ENCODE results near the gene NOTCH1.

Gene NOTCH1

DNA sequence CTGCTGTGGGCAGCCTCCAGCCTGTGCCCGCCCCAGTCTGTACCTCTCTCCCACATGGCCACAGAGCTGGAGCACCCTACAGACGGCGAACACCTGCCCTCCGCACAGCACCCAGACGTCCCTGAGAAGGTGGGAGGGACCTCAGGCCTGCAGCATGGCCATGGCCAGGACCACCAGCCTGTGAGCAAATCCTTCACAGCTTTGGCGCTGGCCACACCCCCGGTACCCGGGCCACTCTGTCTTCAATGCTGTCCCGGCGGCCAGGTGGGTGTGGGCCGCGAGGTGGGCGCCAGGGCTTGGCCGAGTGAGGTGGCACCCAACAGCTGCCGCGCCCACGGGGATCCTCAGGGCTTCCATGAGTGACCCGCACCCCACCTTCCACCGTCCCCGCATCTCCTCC lies 18.7 kb downstream of the NOTCH1 start:
- H3K4me3 Mint-ChIP-seq = no peak overlapping the region
- no peak for ATAC-seq
- no peaks in the 10 kb centered on the region for H3K9me3 Mint-ChIP-seq
- no peak overlapping the region for H3K27ac Mint-ChIP-seq
- no peak for DNase-seq
- peaks cover 55% of the 10 kb centered on the region for H3K4me1 Mint-ChIP-seq
- no peaks in the 10 kb centered on the region for H3K27me3 Mint-ChIP-seq

DNA sequence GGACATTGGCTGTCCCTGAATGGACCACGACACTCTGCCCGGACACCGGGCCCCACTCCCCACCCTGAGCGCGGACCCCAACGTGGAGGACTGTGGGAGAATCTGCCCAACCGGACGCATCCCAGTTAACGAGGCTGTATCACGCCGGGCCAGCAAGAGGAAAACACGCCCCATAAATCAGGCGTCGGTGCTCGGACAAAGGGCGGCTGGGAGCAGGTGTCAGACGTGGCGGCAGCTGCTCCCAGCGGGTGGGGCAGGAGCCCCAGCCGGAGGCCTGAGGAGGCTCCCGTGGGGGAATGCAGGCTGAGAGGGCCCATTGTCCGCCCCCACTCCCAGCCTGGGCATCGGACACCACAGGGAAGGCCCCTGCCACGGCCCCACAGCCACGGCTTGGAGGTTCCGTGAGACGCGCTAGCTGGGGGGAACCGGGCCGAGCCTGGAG lies 19.2 kb downstream of the NOTCH1 start:
- no peak for ATAC-seq
- Mint-ChIP-seq H3K4me3 (no peak overlapping the region), H3K9me3 (no peaks in the 10 kb centered on the region), H3K27me3 (no peaks in the 10 kb centered on the region), H3K4me1 (peaks cover 50% of the 10 kb centered on the region), H3K27ac (no peak overlapping the region)
- DNase-seq = no peak

DNA sequence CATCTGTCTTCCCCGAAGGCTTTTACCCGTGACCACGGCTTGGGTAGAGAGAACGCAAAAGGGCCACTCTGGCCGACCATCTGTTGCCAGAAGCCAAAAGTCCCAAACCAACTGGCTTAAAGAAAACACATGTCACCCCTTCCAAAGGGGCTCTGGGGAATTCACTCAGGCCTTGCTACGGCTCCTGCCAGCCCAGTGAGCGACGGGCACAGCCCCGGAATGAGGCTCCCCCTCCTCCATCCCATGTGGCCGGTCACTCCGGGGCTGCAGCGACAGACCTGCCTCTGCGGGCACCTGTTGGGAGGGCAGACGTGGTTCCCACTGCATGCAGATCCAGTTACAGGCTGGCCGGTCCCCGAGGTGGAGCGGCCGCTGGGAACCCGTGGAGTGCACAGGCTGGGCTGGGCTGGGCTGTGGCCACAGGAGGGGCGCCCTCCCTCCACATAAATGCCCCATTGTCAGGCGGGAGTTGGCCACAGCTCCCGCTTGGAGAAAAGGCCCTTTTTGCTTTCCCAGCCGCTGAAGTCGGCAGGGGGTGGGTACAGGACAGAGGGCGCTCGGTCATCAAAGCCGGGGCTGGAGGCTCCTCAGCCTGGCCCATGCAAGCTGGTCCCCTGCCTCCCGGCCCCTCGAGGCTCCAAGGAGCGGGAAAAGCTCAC lies 19.9 kb downstream of the NOTCH1 start:
- Mint-ChIP-seq H3K4me1 (peaks cover 43% of the 10 kb centered on the region), H3K9me3 (no peaks in the 10 kb centered on the region), H3K27me3 (no peaks in the 10 kb centered on the region), H3K27ac (no peak overlapping the region), H3K4me3 (no peak overlapping the region)
- ATAC-seq (no peak), DNase-seq (no peak)

DNA sequence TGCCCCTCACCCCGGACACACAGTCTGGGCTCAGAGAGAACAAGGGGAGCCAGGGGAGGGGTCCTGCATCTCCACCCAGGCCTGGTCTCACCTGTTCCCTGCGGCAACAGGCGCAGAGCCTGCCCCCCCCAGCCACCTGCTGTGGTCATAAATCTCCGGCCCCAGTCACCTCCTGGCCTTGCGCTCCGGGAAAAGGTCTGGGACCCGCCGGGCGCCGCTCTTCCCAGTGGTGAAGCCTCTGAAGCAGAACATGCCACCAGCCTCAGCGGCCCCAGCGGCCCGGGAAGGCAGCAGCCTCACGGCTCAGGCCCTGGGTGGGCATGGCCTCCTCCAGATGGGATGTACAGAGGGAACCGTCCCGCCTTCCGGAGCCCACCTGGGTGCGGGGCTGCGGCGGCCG lies 20.6 kb downstream of the NOTCH1 start:
- no peak for DNase-seq
- Mint-ChIP-seq H3K27me3 (no peaks in the 10 kb centered on the region), H3K4me3 (no peak overlapping the region), H3K9me3 (no peaks in the 10 kb centered on the region), H3K27ac (no peak overlapping the region), H3K4me1 (peaks cover 35% of the 10 kb centered on the region)
- no peak for ATAC-seq

DNA sequence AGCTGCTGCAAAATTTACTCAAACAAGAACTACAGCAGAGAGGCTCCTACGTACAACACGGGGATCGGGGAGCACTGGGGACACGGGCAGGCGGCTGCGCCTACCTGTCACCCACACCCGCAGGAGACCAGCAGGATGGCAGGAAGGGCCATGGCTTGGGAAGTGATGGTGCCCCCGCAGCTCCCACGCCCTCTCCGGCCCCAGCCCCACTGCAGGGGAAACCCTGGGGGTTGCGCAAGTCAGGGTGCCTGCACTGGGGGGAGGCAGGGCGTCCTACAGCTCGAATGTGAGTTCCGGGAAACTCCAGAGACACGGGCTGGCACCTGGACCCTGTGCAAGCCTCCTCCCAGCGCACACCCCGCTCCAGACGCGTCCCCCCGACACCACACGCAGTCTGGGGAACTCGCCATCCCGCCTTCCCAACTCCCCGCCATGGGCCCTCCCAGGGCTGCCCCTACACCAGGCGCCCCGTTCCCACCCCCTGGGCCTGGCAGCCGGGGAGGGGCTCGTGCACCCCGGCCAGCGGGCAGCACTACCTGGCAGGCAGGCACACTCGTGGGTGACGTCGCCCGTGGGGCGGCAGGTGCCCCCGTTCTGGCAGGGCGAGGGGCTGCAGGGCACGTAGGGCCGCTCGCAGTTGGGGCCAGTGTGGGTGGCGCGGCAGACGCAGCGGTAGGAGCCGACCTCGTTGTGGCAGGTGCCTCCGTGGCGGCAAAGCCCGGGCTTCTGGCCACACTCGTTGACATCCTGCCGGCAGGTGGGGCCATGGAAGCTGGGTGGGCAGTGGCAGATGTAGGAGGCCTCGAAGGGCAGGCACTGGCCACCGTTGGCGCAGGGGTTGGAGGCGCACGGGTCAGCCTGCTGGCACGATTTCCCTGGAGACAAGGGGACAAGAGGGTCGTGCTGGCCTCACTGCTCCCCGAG lies 23.3 kb downstream of the NOTCH1 start:
- DNase-seq (no peak), ATAC-seq (peak; percentile 19)
- Mint-ChIP-seq H3K4me1 (peaks cover 9% of the 10 kb centered on the region), H3K9me3 (no peaks in the 10 kb centered on the region), H3K27me3 (no peaks in the 10 kb centered on the region), H3K27ac (peak overlapping the region in 1 of 2 donors; percentile 67), H3K4me3 (no peak overlapping the region)

DNA sequence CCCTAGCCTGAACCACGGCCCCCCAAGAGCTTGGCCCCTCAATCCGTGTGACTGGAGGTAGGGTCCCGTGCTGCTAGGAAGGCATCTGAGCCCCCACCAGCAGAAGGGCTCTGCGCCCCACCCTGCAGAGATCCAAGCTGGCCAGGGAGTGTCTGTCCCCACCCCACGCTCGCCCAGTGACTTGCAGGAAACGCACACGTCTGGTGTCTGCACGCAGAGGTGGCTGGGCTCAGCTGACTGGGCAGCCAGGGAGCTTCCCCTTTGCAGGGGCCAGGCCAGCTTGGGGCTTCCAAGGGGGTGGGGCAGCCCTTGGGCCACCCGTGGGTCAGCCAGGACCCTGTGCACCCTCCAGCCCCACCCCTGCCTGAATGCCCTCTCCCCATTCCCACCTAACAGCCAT lies 24.3 kb downstream of the NOTCH1 start:
- peaks cover 9% of the 10 kb centered on the region for H3K4me1 Mint-ChIP-seq
- ATAC-seq (no peak), DNase-seq (no peak)
- no peak overlapping the region for H3K27ac Mint-ChIP-seq
- H3K27me3 Mint-ChIP-seq = no peaks in the 10 kb centered on the region
- H3K9me3 Mint-ChIP-seq = no peaks in the 10 kb centered on the region
- H3K4me3 Mint-ChIP-seq = no peak overlapping the region

DNA sequence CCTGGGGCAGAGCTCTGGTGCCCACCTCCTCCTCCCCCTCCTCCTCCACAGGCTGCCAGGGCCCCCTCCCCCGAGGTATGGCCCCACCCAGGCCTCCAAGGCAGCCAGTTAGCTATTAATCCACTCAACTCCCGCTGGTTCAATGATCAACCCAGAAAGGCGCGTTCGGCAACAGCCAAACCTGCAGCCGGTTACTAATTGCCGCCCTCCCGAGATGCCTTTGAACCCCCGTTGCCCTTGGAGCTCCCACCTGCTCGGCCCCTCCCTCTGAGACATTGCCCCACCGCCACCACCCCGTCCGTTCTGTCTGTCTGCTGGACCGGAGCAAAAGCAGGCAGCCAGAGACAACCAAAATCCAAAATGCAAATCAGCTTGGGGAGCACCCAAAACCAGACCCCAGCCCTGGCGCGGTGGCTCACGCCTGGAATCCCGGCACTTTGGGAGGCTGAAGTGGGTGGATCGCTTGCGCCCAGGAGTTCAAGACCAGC lies 25.8 kb downstream of the NOTCH1 start:
- H3K4me1 Mint-ChIP-seq = no peaks in the 10 kb centered on the region
- DNase-seq (no peak), ATAC-seq (no peak)
- H3K27ac Mint-ChIP-seq = no peak overlapping the region
- H3K27me3 Mint-ChIP-seq = no peaks in the 10 kb centered on the region
- no peak overlapping the region for H3K4me3 Mint-ChIP-seq
- H3K9me3 Mint-ChIP-seq = no peaks in the 10 kb centered on the region

DNA sequence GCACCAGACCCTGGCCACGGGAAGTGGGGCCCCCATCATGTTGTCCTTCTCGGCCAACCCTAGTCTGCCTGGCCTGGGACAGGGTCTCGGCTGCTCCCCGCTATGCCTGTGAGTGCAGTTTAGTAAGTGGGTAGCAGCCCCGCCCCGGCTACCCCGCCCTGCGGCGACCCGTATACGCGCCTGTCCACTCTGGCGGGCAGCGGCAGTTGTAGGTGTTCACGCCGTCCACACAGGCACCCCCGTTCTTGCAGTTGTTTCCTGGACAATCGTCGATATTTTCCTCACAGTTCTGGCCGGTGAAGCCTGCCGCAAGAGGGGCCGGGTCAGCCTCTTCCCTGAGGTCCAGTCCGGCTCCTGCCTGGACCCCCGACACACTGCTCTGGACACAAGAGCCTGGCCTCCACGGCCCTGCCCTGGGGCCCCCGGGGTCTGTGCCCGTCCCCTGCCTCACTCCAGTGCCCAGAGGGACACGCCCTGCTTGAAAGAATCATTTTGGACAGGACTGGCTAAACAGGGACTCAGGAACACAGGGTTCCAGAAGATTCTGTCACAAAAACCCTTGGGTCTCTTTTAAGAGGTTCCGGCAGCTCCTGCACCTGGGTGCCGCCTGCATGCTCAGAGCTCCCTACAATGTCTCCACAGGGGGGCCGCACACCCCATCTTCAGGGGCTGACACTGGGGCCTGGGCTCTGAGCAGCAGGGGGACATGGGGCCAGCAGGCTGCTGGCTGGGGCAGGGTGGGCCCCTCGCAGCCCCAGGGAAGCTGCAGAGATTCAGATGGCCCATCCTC lies 26.4 kb downstream of the NOTCH1 start:
- Mint-ChIP-seq H3K4me1 (no peaks in the 10 kb centered on the region), H3K4me3 (no peak overlapping the region), H3K9me3 (no peaks in the 10 kb centered on the region), H3K27ac (no peak overlapping the region), H3K27me3 (no peaks in the 10 kb centered on the region)
- ATAC-seq = no peak
- DNase-seq = no peak

DNA sequence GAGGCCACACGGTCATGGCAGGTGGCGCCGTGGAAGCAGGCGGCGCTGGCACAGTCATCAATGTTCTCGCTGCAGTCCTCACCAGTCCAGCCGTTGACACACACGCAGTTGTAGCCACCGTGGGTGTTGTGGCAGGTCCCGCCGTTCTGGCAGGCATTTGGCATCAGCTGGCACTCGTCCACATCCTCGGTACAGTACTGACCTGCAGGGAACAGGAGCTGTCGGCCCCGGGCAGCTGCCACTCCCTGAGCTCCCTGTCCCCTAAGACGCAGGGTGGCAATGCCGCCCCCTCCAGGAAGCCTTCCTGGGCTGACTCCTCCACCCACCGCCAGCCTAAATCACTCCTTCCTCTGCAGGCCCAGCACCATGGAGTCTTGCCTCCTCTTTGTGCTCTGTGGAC lies 27.2 kb downstream of the NOTCH1 start:
- Mint-ChIP-seq H3K27ac (no peak overlapping the region), H3K4me3 (no peak overlapping the region), H3K4me1 (no peaks in the 10 kb centered on the region), H3K27me3 (no peaks in the 10 kb centered on the region), H3K9me3 (no peaks in the 10 kb centered on the region)
- DNase-seq (no peak), ATAC-seq (no peak)

DNA sequence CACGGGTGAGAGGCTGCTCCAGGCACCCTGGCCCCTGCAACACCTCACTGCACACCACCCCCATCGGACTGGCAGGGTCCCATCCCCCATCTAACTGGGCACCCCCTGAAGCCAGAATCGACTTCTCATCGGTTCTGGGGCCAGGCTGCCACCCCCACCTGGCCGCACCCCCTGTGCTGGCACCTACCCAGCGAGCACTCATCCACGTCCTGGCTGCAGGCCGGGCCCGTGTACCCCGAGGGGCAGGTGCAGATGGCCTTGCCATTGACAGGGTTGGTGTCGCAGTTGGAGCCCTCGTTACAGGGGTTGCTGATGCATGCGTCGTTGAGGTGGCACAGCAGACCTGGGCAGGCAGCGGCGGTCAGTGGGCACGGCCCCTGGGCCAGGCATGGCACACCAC lies 27.9 kb downstream of the NOTCH1 start:
- no peak for ATAC-seq
- H3K27ac Mint-ChIP-seq = no peak overlapping the region
- no peak for DNase-seq
- H3K4me1 Mint-ChIP-seq = no peaks in the 10 kb centered on the region
- no peaks in the 10 kb centered on the region for H3K9me3 Mint-ChIP-seq
- no peaks in the 10 kb centered on the region for H3K27me3 Mint-ChIP-seq
- no peak overlapping the region for H3K4me3 Mint-ChIP-seq

DNA sequence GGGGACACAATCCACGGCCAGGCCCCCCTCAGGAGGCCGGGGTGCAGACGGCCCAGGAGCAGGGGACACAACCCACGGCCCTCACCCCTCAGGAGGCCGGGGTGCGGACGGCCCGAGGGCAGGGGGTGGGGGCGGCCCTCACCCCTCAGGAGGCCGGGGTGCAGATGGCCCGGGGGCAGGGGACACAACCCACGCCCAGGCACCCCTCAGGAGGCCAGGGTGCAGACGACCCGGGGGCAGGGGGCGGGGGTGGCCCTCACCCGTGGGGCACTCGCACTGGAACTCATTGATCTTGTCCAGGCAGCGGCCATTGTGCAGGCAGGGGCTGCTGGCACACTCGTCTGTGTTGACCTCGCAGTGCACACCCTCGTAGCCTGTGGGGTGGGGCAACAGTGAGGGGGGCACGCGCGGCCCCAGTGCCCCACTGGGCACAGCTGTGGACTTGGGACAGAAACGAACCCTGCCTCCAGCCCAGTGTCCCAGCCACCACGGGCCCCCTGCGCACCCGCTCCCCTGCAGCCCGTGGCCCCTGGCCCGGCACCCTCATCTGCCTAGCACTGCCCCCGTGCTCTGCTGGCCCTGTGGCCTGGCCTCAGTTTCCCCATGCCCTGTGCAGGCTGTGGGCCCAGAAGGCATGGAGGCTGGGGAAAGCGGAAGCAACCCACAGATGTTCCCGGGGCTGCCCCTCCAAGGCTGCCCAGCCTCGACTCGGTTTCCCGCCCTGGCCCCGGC lies 28.7 kb downstream of the NOTCH1 start:
- peak; percentile 58 for ATAC-seq
- Mint-ChIP-seq H3K9me3 (no peaks in the 10 kb centered on the region), H3K27me3 (no peaks in the 10 kb centered on the region), H3K4me3 (no peak overlapping the region), H3K27ac (no peak overlapping the region), H3K4me1 (no peaks in the 10 kb centered on the region)
- no peak for DNase-seq

DNA sequence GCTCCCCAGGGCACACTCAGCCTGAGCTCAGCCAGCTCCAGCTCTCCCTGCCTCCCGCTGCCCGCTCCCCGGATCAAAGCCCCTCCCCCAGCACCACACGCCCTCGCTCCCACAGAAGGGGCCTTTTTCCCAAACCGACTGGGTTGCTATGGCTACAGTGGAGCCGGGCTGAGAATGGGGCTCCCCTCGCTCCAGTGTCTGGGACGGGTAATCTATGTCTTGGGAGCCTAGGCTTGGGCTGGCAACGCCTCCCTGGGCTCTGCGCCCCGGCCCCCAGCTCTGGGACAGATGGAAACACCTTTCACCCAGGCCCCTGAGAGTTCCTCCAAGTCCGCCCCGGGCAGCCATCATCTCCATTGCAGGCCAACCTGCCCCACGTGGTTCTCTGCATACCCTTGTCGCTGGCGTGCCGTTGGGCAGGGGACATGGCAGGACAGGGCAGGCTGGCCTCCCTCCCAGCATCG lies 29.6 kb downstream of the NOTCH1 start:
- H3K9me3 Mint-ChIP-seq = no peaks in the 10 kb centered on the region
- DNase-seq = no peak
- no peaks in the 10 kb centered on the region for H3K27me3 Mint-ChIP-seq
- no peak for ATAC-seq
- H3K27ac Mint-ChIP-seq = peak overlapping the region in 1 of 2 donors; percentile 63
- H3K4me1 Mint-ChIP-seq = no peaks in the 10 kb centered on the region
- H3K4me3 Mint-ChIP-seq = no peak overlapping the region

DNA sequence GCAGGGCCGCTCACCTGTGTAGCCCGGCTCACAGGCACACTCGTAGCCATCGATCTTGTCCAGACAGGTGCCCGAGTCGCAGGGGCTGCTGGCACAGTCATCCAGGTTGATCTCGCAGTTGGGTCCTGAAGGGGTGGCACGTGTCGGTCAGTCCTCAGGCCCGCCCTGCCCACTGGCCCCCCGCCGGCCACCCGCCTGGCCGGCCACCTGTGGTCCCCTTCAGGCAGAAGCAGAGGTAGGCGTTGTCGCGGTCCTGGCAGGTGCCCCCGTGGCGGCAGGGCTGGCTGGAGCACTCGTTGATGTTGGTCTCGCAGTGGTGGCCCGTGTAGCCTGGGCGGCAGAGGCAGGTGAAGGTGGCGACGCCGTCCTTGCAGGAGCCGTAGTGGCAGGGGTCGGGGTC lies 30.6 kb downstream of the NOTCH1 start:
- H3K9me3 Mint-ChIP-seq = no peaks in the 10 kb centered on the region
- H3K4me1 Mint-ChIP-seq = no peaks in the 10 kb centered on the region
- no peak overlapping the region for H3K4me3 Mint-ChIP-seq
- DNase-seq = no peak
- H3K27me3 Mint-ChIP-seq = no peaks in the 10 kb centered on the region
- ATAC-seq = no peak
- no peak overlapping the region for H3K27ac Mint-ChIP-seq

DNA sequence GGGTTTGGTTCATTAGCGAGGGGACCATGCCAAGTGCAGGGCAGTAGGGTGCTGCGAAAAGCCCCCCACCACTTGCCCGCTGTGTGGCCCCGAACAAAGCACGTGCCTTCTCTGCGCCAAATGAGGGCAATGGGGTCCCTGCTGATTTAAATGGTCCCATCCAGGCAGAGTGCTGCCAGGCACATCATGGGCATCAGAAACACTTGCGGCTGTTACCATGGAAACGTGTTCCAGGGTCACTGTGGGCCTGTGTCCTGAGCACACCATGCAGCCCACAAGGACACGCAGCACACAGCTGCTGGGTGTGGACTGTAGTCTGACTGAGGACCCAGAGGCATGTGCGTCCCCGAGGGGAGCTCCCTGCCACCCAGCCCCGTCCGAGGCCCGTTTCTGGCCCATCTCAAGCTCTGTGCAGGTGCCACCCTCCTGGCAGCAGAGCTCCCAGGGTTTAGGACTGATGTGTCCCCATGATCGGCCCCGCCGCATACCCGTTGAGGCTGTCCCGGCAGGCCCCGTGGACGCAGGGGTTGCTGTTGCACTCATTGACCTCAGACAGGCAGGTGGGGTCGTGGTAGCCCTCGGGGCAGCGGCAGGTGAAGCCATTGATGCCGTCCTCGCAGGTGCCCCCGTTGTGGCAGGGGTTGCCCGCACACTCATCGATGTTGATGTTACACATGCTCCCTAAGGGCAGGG lies 31.7 kb downstream of the NOTCH1 start:
- no peak overlapping the region for H3K4me3 Mint-ChIP-seq
- H3K27me3 Mint-ChIP-seq = no peaks in the 10 kb centered on the region
- DNase-seq = no peak
- H3K9me3 Mint-ChIP-seq = no peaks in the 10 kb centered on the region
- no peak overlapping the region for H3K27ac Mint-ChIP-seq
- no peaks in the 10 kb centered on the region for H3K4me1 Mint-ChIP-seq
- no peak for ATAC-seq

DNA sequence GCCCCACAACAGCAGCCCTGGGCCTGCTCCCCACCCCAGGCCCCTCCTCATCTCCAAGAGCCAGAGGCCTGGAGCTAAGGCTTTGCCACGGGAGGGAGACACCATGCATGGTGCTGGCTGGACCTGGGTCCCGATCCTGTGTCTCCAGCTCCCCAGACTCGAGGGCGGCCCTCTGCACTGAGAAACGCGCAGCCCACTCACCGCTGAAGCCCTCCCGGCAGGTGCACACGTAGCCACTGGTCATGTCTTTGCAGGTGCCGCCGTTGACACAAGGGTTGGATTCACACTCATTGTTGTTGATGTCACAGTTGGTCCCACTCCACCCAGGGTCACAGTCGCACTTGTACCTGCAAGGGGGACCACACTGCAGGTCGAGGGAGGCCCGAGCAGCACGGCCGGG lies 32.7 kb downstream of the NOTCH1 start:
- Mint-ChIP-seq H3K27ac (no peak overlapping the region), H3K27me3 (no peaks in the 10 kb centered on the region), H3K4me3 (no peak overlapping the region), H3K9me3 (no peaks in the 10 kb centered on the region), H3K4me1 (no peaks in the 10 kb centered on the region)
- ATAC-seq (no peak), DNase-seq (no peak)

All from stimulated activated naive CD8-positive, alpha-beta T cell treated with anti-CD3 and anti-CD28 coated beads, Interleukin-15, amount 100 ng/mL, for 72 hours (primary cell).